H7 (cell line): Measurements from ENCODE around the gene SLC2A13. TPM values are rescaled to one million over a fixed set of nuclear protein-coding genes. Genes with fewer than 3 reads are reported as not detected.

Experiments used
- DNase-seq: peaks from one replicate; pipeline ENCODE4 v3.0.0; 2012
- H3K27me3 ChIP-seq: 2 replicates; pipeline ENCODE4 v1.6.0; 2011; ENCODE audit warnings: mild to moderate bottlenecking, low read length; ENCODE audit not compliant: control insufficient read depth, insufficient read depth
- H3K36me3 ChIP-seq: replicated peaks from 2 replicates; pipeline ENCODE4 v1.5.1; 2011; ENCODE audit warnings: low read length; ENCODE audit not compliant: control insufficient read depth, insufficient read depth
- H3K4me3 ChIP-seq: 2 replicates; pipeline ENCODE4 v1.5.1; 2011; ENCODE audit warnings: low read depth, mild to moderate bottlenecking, control low read depth, low read length, moderate library complexity; ENCODE audit not compliant: insufficient read depth
- total RNA-seq: library from RNA; depleted of rRNA; stranded (reverse); fragments of >200 nt; shearing (Covaris generic); gene quantifications from 2 replicates; pipeline ENCODE4 v1.2.3, GENCODE V29; 2014; rRNA removed

The SLC2A13 gene
- total RNA-seq, result 13.8 and 20.1 TPM in 2 replicates

DNA sequence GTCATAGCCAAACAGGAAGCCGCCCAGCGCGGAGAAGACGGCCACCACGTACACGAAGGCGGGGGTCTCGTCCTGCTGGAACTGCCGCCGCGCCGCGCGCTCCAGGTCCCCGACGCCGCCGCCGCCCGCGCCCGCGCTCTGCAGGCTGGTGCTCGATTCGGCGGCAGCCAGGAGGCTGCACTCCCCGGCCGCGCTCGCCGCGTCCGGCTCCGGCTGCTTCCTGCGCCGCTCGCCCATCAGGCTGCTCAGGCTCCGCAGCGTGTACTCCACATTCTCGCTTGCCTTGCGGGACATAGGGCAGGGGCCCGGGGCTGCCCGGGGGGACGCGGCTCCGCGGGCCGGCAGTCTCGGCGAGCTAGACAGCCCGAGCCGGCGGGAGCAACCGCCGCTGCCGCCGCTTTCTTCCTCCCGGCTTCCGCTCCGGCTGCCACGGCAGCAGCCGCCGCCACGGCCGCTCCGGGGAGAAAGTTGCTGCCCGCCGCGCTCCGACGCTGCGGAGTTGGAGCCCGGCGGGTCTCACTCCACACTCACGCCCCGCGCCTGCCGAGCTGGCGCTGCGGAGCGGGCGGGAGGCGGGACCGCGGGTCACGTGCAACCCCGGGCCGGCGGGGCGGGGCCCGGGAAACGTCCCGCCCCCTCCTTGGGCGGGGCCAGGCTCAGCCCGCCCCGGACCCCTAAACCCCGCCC lies at the start of gene SLC2A13:
Gene SLC2A13, minus strand, starts transcription at position 567 of the 687 bp plus-strand sequence. Its CDS starts 273 bp downstream, at position 294.
- H3K4me3 ChIP-seq, result peak within 1 kb of the TSS; percentile 82
- no peaks in the 10 kb centered on the region for H3K36me3 ChIP-seq
- peaks cover 2% of the 10 kb centered on the region; the same call in 1 of the 2 replicates for H3K27me3 ChIP-seq
- DNase-seq, result peak; percentile 96

DNA sequence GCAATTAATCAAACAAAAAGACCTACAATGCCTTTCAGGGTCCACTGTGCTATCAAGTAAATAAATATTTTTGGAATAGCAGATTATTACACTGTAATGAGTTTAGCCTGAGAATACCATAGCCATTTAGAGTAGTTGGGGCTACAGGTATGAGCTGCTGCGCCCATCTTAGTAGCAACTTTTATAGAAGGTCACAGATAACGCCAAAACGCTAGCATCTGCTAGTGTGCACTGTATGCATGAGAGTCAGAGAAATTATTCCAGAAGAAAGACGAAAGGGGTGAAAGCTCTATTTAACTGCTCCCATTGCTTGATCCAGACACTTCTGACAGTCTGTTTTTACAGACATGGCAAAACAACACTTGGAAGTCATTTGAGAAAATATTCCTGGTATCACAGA lies 48.5 kb upstream of the SLC2A13 start:
- no peaks in the 10 kb centered on the region for H3K36me3 ChIP-seq
- no peak overlapping the region for H3K4me3 ChIP-seq
- H3K27me3 ChIP-seq, result no peaks in the 10 kb centered on the region
- no peak for DNase-seq

DNA sequence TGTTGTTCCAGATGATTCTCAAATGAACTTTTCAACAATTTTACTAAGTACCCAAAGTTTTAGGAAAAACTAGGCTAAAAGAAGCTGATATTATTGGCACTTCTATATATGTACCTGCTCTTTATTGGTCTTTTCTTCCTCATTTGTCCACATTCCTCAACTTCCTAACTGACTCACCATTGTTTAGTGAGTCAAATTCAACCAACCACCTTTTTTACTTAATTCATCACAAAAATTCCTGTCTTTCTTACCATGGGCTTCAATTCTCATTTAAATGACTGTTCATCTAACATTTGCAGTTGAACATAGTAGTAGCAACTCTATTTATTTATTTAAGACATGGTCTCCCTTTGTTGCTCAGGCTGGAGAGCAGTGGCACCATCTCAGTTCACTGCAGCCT lies 47.6 kb upstream of the SLC2A13 start:
- no peaks in the 10 kb centered on the region for H3K27me3 ChIP-seq
- H3K36me3 ChIP-seq, result no peaks in the 10 kb centered on the region
- no peak overlapping the region for H3K4me3 ChIP-seq
- DNase-seq, result no peak

DNA sequence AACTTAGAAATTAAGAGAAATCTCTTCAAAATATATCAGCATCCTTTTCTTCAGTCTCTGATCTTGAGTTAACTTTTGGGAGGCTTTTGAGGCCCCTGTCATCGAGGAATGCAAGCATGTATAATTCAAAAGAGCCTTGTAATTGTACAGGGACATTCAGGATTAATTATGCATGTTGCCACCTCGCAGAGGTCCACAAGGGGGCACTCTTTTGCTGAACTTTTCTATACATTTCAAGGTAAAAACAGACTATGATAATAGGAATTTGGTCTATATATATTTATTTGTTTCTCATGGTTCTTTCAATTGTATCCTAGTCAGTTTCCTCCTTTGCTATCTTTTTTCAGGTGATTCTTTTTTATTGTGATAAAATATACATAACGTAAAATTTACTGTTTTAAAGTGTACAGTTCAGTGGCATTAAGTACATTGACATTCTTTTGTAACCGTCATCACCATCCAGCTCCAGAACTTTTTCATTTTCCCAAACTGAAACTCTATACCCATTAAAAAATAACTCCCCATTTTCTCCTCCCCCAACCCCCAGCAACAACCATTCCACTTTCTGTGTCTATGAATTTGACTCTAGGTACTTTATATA lies 47.0 kb upstream of the SLC2A13 start:
- no peaks in the 10 kb centered on the region for H3K27me3 ChIP-seq
- no peaks in the 10 kb centered on the region for H3K36me3 ChIP-seq
- no peak overlapping the region for H3K4me3 ChIP-seq
- no peak for DNase-seq

DNA sequence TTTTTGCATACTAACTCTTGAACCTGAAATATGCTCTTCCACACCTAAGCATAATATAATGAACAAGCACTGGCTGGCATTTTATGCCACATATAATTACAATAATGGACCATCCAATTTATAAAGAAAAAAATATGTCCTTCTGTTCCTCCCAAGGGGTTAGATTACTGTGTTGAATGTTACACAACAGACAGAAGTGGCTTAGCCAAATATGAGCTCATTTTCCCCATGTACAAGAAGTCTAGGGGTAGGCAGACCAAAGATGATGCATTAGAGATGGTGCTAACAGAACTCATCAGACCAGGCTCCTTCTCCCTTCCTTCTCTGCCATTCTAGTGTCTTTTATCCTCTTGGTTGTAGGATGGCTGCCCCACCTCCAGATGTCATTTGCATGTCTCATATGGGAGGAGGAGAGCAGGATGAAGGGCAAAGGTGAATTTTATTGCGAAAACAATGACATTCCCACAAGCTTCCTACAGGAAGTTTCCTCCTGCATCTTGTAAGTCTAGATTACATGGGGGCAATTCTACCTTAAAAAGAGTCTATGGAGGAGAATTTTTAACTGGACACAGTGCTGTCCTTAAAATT lies 43.9 kb upstream of the SLC2A13 start:
- Histone ChIP-seq H3K27me3 (no peaks in the 10 kb centered on the region), H3K36me3 (no peaks in the 10 kb centered on the region), H3K4me3 (no peak overlapping the region)
- DNase-seq, result no peak

DNA sequence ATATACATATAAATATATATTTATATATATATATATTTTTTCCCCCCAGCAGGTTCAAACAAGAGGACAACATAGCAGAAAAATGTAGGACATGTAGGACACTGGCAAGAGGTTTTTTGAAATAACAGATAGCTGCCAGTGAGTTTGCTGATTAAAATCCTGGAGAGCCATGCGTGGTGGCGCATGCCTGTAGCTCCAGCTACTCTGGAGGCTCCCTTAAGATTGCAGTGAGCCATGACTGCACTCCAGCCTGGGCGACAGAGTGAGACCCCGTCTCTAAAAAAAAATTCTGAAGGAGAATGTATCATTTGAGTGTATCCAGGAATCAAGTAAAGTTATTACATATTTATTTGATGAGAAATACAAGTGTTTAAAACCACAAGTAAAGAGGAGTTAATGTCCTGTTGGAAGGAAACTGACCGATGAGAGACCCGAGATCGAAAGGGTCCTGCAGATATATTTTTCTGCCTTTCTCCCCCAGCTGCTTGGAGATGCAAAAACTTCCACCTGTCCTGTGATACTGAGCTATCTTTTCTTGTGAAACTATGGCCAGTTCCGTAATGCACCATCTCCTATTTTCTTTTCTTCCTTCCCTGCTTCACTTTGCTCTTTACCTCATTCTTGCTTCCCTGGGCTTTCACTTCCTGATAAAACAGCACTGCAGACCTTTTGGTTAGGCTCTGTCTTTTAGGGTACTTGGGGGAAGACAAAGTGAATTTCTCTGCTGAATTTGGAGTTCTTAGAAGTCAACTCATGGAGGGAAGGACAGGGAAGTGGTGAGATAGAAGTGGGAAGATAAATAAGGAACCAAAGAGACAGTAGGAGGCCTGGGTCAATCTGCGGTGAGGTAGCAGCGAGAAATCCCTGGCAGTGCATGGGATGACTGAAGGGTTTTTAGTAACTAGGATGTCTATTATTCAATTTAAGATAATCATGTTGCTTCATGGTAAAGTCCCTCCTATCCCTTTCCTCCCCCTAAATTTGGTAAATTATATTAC lies 41.2 kb upstream of the SLC2A13 start:
- Histone ChIP-seq H3K27me3 (no peaks in the 10 kb centered on the region), H3K4me3 (no peak overlapping the region), H3K36me3 (no peaks in the 10 kb centered on the region)
- no peak for DNase-seq

DNA sequence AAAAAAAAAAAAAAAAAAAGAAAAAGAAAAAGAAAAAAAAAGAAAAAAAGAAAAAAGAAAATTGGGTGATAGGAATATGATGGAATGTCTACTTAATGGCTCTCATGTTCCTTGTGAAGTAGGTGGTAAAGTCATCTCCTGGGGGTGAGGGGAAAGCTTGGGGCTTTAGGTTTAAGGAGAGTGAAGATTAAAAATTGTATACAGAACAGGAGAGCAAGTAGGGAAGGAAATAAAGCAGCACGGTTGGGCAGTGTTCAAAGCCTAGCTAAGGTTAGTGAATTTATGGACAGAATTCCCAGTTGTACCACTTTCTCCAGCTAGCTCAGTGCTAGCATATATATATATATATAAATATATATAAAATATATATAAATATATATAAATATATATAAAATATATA lies 40.0 kb upstream of the SLC2A13 start:
- no peak overlapping the region for H3K4me3 ChIP-seq
- no peaks in the 10 kb centered on the region for H3K27me3 ChIP-seq
- no peak for DNase-seq
- no peaks in the 10 kb centered on the region for H3K36me3 ChIP-seq

DNA sequence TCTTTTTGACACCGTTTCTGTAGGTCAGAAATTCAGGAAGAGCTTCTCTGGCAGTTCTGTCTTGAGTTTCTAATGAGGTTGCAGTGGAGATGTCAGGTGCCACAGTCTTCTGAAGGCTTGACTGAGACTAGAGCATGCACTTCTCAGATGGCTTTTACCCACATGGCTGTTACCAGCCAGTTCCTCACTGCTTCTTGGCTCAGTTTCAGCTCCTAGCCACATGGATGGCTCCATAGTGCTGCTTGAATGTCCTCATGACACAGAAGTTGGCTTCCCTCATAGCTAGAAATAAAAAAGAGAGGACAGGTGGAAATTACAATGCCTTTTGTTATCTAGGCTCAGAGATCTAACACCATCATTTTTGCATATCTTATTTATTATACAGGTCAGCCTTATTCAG lies 38.1 kb upstream of the SLC2A13 start:
- Histone ChIP-seq H3K27me3 (no peaks in the 10 kb centered on the region), H3K36me3 (no peaks in the 10 kb centered on the region), H3K4me3 (no peak overlapping the region)
- no peak for DNase-seq

DNA sequence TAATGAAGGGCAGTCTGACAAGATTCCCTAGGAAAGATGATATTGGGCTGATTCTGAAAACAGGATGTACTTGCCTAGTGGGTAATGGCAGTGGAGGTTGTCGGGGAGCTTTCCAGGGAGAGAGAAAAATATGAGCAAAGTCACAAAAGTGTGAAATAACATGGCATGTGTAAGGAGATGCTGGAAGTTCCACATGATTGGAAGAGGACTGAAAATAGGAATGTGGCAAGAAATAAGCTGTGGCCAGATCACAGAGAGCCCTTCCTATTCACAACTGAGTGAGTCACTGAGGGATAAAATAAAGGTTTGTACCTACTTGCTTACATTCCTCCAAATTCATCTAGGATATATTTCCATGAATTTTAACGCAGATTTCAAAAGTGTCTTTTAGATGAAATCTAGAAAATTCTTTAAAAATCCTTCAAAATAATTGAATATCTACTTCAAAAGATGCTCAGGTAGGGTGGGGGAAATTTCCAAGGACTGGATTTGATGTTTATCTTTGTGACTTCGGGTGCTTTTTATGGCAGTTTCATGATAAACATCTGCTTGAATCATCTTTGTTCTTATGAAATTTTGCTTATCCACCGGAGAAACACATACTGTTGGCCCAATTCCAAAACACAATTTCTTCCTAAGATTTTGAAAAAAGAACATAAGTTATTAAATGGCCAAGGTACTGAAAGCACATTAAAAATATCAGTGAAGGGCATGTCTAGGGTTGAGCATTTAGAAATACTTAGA lies 36.3 kb upstream of the SLC2A13 start:
- H3K27me3 ChIP-seq, result no peaks in the 10 kb centered on the region
- no peak for DNase-seq
- H3K4me3 ChIP-seq, result no peak overlapping the region
- no peaks in the 10 kb centered on the region for H3K36me3 ChIP-seq

DNA sequence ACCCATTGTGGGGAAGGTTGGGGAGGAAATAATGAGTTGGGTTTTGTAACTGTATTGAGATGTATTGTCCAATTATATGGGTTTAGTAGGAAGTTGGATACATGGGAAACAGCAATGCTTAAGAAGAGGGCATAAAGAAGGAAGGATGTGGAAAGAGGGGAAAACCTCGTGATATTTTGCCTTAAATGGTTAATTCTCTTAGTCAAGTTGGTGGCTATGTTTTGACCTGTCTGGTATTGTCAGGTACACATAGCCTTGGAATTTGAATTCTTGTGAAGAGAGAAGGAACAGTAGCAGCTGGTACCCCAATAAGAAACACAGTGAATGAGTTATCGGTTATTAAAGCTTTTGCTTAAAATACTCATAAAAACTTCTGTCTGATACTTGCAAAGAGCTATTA lies 32.6 kb upstream of the SLC2A13 start:
- Histone ChIP-seq H3K36me3 (no peaks in the 10 kb centered on the region), H3K4me3 (no peak overlapping the region), H3K27me3 (no peaks in the 10 kb centered on the region)
- DNase-seq, result no peak

DNA sequence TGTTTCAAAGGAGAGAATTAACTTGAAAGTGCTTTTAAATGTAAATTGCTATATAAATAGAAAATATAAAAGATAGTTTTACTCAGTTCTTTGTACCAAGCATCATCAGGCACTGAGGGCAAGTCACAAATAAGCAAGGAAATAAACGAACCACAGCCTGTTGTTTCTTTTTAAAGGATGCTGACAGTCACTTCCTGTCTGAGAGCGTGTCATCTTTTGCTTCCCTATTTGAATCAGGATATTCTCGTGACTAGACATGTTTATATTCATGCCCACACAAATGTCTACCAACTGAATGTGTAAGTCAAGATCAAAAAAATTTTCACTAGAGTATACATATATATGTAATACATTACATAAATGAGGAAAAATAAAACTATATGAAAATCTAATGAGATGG lies 31.4 kb upstream of the SLC2A13 start:
- no peak for DNase-seq
- no peaks in the 10 kb centered on the region for H3K36me3 ChIP-seq
- H3K4me3 ChIP-seq, result no peak overlapping the region
- H3K27me3 ChIP-seq, result no peaks in the 10 kb centered on the region

DNA sequence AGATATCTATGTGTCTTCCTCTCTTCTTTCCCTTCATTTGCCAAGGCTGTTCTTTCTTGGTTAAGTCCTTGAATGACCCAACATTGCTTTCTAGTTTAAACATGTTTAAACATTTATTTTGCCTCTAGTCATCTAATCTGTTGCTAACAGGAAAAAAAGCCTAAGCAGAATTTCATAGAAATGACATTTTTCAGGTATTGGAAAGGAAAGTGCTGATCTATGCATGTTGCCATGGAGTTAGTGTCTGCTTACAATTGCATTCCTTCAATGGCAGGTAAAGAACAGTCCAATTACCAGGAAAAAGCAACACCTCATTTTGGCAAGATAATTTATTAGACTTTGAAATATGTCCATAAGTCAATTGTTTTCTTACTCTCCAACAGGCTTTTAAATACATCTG lies 21.5 kb upstream of the SLC2A13 start:
- Histone ChIP-seq H3K27me3 (no peaks in the 10 kb centered on the region), H3K4me3 (no peak overlapping the region), H3K36me3 (no peaks in the 10 kb centered on the region)
- no peak for DNase-seq

DNA sequence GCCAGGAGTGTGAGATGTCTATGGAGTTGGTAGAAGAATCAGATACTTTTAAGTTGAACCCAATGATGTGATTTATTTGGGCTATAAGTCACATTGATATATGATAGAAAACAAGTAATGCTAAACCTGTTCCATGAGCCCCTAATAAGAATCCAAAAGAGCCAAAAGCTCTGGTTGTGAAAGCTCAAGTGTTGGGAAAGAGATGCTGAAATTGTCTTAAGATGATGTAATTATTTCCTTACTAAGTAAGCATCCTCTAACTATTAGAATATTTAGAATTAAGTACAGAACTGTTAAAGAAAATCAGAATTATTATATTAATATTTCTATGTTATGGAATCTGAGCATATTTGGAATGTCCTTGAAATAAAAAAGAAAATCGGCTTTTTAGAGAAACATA lies 17.6 kb upstream of the SLC2A13 start:
- Histone ChIP-seq H3K27me3 (no peaks in the 10 kb centered on the region), H3K36me3 (no peaks in the 10 kb centered on the region), H3K4me3 (no peak overlapping the region)
- no peak for DNase-seq

DNA sequence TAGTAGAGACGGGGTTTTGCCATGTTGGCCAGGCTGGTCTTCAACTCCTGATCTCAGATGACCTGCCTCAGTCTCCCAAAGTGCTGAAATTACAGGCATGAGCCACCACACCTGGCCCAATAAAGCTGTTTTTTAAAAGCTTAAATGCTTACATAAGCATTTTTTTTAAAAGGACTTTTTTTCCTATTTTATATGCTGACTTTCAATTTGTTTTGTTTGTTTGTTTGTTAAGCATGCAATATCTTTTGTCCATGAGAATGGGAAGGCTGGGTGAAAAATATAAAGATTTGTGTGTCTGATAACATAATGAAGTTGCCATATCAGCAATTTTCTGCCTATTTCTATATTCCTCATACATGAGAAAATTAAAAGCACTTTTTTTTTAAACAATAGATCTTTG lies 17.0 kb upstream of the SLC2A13 start:
- no peaks in the 10 kb centered on the region for H3K36me3 ChIP-seq
- no peak overlapping the region for H3K4me3 ChIP-seq
- H3K27me3 ChIP-seq, result no peaks in the 10 kb centered on the region
- no peak for DNase-seq
